Cardiac septum (tissue), 1 donor: ENCODE results near the gene TMEM243. TPM values are rescaled to one million over a fixed set of nuclear protein-coding genes. Genes with fewer than 3 reads are reported as not detected.

Experiments
- DNase-seq: peaks from one replicate; pipeline ENCODE4 v3.0.0-alpha.2; 2020; ENCODE audit warnings: low spot score
- intact Hi-C: fragments of 100-400 bp; cut with DNase I; formaldehyde crosslinking; loops from one replicate; pipeline ENCODE4 v1.14.0; 2022
- total RNA-seq: library from RNA; stranded (reverse); fragmentation: NEBNext Ultra II Directional; extraction: Animal tissue kit (Norgen Biotek cat#: 25700); gene quantifications from one replicate; pipeline ENCODE4 v1.2.1, GENCODE V29; 2021
- donor health status: DM: no; HTN: no; CAD: no.

The TMEM243 gene
- total RNA-seq, 1 donor from 2014 or later: 5.9 TPM

GRCh38 chr7:87173471-87173870 lies 46.1 kb downstream of the TMEM243 start:
- intact Hi-C loops: no loop called here

DNA sequence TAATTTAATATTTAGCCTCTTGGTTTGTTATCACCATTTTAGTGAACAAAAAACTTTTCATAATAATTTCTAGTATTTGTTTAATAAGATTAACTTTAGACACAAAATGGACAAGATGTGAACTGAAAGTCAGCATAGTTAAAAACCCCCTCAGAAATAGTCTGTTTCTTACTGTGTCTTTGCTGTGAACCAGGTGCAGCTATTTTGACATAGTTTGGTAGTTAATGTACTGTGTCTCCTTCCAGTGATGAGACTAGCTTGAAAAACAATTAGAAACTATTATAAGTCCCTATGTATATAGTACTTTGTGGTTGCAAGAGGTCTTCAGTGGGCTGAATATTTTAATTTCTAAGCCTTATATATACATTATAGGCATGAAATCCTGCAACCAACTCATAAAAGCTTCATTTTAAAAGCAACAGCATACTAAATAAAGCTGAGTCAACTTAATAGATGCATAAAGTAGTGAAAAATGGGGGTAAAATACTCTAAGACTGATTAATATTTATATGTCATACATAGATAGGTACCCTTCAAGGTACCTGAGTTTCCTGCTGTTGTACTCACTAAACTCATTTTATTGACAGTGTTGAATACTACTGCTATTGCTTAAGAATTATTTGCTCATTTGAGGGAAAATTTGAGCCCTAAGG lies 48.1 kb downstream of the TMEM243 start:
- intact Hi-C loops: no loop called here
- DNase-seq: no peak

More at GRCh38 chr7:87173471-87173870, 46.1 kb downstream of the TMEM243 start:
- no peak for DNase-seq

GRCh38 chr7:87170828-87171227 lies 48.7 kb downstream of the TMEM243 start:
- intact Hi-C loops: no loop called here

GRCh38 chr7:87164433-87164832 lies 55.1 kb downstream of the TMEM243 start:
- no peak for DNase-seq

More at GRCh38 chr7:87170828-87171227, 48.7 kb downstream of the TMEM243 start:
- no peak for DNase-seq

DNA sequence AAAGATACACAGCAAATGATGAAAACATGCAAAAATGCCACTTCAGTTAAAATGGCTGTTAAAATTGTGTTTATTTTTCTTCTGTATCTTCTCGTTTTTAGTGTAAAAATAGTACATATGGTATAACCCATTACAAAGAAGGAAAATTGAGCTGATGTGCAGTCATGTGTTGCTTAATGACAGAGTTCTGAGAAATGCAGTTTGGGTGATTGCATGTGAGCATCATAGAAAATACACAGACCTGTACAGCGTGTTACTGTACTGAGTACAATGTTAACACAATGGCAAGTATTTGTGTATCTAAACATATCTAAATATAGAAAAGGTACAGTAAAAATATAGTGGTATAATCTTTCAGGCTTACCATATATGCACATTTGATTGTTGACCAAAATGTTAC lies 60.0 kb downstream of the TMEM243 start:
- DNase-seq: no peak
- intact Hi-C loops: loop anchor here (10.0 kb wide), 2 partner anchors 185 to 715 kb away; partner anchors contain the start of genes CROT, DBF4 and SLC25A40

More at GRCh38 chr7:87164433-87164832, 55.1 kb downstream of the TMEM243 start:
- intact Hi-C loops: no loop called here

DNA sequence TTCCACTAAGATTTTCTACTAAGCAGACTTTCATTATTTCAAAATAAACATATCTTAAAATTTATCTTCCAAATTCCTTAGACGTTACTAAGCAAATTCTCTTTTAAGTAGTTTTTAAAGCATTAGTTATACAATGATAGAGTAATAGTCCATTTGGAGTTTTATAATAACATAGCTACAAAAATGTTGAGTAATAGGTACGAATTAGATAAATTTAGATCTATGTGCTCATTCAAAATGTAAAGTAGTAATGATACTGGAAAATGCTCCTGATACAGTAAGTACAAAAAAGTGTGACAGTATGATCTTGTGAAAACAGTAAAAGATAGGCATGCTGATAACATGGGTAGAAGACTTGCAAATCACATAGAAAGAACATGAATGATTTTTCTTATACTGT lies 62.8 kb downstream of the TMEM243 start:
- DNase-seq: no peak
- intact Hi-C loops: loop anchor here (10.0 kb wide), 2 partner anchors 188 to 718 kb away; partner anchors contain the start of genes CROT, DBF4 and SLC25A40

- intact Hi-C loops: loop anchor here (10.0 kb wide), 2 partner anchors 189 to 719 kb away; partner anchors contain the start of genes CROT, DBF4 and SLC25A40
- DNase-seq: no peak
Observed at GRCh38 chr7:87155788-87156187, 63.7 kb downstream of the TMEM243 start.

DNA sequence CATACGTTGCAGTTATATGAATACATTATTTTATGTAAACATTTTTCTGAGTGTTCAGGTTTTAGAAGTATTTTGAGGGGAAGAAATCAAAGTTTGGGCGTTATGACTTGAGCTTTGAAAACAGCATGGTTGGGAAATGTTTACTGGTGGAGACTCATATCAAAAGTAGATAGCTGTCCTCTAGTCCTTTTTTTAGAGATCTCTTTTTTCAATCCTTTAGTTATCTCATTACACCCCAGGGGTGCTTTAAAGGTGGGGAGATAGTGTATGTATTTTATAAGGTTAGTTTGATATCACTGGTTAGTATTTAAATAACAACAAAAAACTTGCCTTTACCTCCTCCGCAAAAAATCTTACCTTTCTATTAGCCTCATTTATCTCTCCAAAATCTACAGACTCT lies 65.0 kb downstream of the TMEM243 start:
- DNase-seq: no peak
- intact Hi-C loops: loop anchor here (5.0 to 10.0 kb wide), 3 partner anchors 97 to 720 kb away; partner anchors contain the start of genes CROT, DBF4, ELAPOR2 and SLC25A40

DNA sequence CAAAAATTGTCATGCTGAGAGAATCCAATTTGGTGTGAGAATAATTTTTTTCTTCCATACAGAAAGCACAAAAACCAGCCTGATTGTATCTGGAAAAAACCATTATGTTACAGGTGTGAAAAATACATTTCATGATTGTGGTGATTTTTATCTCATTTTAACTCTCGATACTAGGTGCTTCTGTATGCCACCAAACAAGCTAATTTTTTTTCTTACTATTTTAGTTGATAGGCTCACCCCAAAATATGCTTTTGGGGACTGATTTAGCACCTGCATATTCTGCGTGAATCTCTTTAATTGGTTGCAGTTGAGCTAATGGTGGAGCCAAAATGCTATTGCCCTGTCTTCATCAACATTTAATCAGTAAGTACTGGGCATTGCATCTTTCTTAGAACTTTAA lies 65.4 kb downstream of the TMEM243 start:
- intact Hi-C loops: loop anchor here (5.0 to 10.0 kb wide), 3 partner anchors 97 to 721 kb away; partner anchors contain the start of genes CROT, DBF4, ELAPOR2 and SLC25A40
- DNase-seq: no peak

GRCh38 chr7:87152897-87153641 lies 66.5 kb downstream of the TMEM243 start:
- DNase-seq: peak; percentile 77

DNA sequence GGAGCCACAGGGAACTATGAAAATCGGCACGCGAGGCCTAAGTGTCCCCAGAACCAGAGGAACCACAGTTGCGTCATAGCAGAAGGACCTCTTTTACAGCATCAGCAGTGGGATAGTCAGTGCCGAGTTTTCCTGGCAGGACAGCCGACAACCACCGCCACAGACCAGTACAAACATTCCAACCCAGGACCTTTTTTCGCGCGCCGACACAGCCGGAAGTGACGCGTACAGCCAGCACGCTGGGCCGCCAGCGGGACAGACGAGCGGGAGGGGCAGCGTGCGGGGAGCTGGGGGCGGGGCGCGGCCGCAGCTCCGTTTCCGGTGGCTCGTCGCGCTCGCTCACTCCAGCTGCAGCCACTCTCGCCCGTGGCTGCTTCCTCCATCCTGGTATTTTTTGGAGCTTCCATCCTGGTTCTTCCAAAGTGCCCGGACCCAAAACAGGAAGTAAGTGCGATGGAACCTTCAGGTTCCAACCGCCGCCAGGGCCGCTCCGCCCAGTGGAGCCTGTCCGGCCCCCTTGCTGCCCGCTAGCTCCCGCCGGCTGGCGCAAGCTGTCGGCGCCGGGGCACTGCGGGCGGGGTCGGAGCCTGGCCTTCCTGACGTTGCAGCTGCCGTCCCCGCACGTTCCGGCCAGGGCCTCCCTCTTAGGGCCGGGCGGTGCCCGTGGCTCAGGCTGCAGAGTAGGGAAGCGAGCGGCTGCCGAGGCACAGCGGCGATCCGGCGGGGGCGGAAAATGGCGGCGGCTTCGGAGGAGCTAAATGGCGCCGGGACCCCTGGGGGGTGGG lies 67.2 kb downstream of the TMEM243 start, which contains the start of gene DMTF1:
DMTF1 (plus strand) TSS at position 342 of the 785 bp plus-strand sequence. CDS start 12,489 bp downstream, outside the sequence.
- DNase-seq: peak; percentile 98
- intact Hi-C loops: loop anchor here (1.0 to 10.0 kb wide), 4 partner anchors 67 to 722 kb away; partner anchors contain the start of genes CROT, DBF4, ELAPOR2 and SLC25A40

More at GRCh38 chr7:87152897-87153641, 66.5 kb downstream of the TMEM243 start:
- intact Hi-C loops: loop anchor here (1.0 to 10.0 kb wide), 4 partner anchors 66 to 722 kb away; partner anchors contain the start of genes CROT, DBF4, ELAPOR2 and SLC25A40

- no peak for DNase-seq
- intact Hi-C loops: loop anchor here (1.0 to 10.0 kb wide), 4 partner anchors 68 to 723 kb away; partner anchors contain the start of genes CROT, DBF4, ELAPOR2 and SLC25A40
Observed at GRCh38 chr7:87151729-87152111, 67.8 kb downstream of the TMEM243 start.

- DNase-seq: no peak
- intact Hi-C loops: loop anchor here (5.0 to 10.0 kb wide), 3 partner anchors 94 to 724 kb away; partner anchors contain the start of genes CROT, DBF4, ELAPOR2 and SLC25A40
Observed at GRCh38 chr7:87151002-87151728, 68.4 kb downstream of the TMEM243 start.

GRCh38 chr7:87148332-87148955 lies 71.1 kb downstream of the TMEM243 start:
- intact Hi-C loops: loop anchor here (2.0 kb wide), 1 partner anchor 210 kb away; no protein-coding TSS in a partner anchor
- no peak for DNase-seq

GRCh38 chr7:87147500-87147899 lies 72.0 kb downstream of the TMEM243 start:
- intact Hi-C loops: no loop called here
- DNase-seq: no peak

DNA sequence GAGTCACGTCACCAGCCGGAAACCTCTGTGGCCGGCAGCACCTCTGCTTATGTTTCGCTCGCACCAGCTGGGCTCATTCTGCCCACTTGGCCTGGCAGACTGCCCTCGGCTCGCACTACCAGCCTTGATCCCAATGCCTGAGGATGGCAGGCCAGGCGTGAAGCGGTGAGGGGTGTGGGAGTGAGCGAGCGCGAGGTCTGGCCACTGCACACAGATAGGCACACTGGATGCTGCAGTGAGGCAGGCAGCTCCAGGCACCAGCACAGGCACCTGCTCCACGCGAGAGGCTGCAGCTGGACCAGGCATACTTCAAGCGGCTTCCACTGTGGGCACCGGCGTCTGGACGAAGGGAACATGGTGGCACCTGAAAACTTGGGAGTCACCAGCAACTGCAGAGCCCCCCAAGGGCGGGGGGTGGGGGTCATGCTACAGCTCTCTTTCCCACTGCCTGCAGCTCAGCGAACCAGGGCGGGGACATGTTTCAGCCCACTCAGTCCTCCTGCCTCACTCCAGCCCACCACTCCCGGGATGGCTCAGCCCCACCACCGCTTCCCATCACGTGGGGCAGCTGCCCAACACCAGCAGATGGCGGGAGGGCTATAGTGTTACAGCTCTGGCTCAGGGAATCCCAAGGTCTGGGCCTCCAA lies 72.7 kb downstream of the TMEM243 start:
- intact Hi-C loops: no loop called here

More for the DNA sequence above, 72.7 kb downstream of the TMEM243 start:
- DNase-seq: no peak
